Measurements from ENCODE around the gene MAN2B2.

DNA sequence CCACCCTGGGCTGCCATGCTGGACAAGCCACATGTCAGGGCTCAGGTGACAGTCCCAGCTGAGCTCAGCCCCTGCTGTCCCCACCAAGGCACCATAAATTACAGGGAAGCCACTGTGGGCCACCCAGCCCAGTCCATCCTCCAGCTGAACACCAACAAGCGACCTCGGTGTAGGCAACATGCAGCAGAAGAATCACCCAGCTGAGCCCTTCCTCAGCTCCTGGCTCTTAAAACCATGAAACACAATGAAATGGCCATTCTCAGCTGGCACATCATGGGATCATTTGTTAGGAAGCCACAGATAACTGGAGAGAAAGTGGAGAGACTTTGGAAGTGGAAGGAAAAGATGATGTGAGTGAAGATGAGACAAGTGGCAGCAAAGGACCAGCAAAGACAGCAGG is 23.3 kb upstream of the MAN2B2 start:
- TF ChIP-seq, protein P1, sequence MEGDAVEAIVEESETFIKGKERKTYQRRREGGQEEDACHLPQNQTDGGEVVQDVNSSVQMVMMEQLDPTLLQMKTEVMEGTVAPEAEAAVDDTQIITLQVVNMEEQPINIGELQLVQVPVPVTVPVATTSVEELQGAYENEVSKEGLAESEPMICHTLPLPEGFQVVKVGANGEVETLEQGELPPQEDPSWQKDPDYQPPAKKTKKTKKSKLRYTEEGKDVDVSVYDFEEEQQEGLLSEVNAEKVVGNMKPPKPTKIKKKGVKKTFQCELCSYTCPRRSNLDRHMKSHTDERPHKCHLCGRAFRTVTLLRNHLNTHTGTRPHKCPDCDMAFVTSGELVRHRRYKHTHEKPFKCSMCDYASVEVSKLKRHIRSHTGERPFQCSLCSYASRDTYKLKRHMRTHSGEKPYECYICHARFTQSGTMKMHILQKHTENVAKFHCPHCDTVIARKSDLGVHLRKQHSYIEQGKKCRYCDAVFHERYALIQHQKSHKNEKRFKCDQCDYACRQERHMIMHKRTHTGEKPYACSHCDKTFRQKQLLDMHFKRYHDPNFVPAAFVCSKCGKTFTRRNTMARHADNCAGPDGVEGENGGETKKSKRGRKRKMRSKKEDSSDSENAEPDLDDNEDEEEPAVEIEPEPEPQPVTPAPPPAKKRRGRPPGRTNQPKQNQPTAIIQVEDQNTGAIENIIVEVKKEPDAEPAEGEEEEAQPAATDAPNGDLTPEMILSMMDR (IDR thresholded peaks at IDR 0.05), result no peak
- TF ChIP-seq POLR2A (IDR thresholded peaks at IDR 0.05), result no peak
